LNCAP (cell line): ENCODE data around the gene SLC46A2.

Experiments
- CTCF ChIP-seq: fragments of 450-650 bp; IDR thresholded peaks from 2 replicates; pipeline ENCODE4 v1.5.1; 2017; ENCODE audit warnings: mild to moderate bottlenecking

SLC46A2 gene

DNA sequence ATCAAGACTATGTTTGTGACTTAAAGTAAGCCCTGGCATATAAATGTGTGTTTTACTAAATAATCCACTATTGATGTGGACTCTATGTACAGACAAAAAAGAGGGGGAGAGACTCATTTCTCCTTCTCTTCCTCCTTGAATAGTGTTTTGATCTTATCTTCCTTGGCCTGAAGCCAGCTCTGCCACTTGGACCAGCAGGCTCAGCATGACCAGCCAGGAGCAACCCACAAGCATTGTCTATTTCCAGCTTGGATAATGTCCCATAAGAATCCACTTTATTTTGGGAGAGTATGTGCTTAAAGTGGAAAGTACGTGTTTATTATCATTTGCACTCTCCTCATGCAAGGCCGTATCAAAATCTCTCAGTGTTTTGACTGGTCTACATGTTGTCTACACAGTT, 23.8 kb upstream of the SLC46A2 start:
- no peak for TF ChIP-seq CTCF

DNA sequence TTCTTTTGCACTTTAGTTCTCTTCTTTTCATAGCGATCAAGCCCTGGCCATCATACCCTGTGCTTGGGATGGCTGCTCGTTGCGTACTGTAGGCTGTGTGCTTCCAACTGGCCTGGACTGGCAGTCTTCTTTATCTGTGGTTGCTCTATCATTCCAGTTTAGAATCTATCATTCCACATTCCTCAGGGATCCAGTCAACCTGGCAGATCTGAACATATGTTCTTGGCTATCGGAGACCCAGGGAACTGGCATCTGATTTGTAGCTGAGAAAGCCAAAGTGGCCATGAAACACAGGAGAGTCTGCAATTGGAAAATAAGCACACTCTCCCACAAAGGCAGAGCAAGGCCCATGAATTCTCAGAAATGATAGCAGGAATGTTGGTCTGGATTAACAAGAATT, 22.6 kb upstream of the SLC46A2 start:
- TF ChIP-seq CTCF, result no peak

- no peak for TF ChIP-seq CTCF
These were observed 22.0 kb upstream of the SLC46A2 start for GRCh38 chr9:112912636-112913035.

DNA sequence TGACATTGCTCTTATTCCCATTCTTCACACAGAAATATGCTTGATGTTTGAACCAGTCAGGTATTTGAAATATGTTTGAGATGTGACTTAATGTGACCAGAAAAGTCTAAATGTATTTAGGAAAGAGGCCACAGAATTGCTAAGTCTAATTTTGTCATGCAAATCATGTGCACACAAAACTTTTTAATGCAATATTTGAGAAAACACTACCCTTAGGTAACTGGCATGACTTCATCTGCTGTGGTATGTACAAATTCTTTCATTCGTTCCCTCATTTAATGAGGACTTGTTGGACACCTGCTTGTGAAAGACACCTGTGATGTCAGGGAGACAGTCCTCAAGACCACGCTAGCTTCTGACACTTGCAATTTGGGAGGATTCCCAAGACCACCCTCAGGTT, 21.1 kb upstream of the SLC46A2 start:
- TF ChIP-seq CTCF, result no peak

- TF ChIP-seq CTCF, result no peak
These were observed 14.4 kb upstream of the SLC46A2 start for GRCh38 chr9:112905084-112905483.

DNA sequence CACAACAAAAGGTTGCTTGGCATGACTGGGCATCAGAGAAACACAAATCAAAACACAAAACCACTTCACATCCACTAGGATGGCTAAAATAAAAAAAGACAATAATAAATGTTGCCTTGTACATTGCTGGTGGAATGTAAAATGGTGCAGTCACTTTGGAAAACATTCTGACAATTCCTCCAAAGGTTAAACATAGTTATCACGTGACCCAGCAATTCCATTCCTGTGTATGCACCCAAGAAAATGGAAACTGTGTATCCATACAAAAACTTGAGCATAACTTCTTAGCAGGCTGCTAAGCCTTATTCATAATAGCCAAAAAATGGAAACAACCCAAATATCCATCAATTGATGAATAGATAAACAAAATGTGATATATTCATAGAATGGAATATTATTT, 10.2 kb upstream of the SLC46A2 start:
- no peak for TF ChIP-seq CTCF

DNA sequence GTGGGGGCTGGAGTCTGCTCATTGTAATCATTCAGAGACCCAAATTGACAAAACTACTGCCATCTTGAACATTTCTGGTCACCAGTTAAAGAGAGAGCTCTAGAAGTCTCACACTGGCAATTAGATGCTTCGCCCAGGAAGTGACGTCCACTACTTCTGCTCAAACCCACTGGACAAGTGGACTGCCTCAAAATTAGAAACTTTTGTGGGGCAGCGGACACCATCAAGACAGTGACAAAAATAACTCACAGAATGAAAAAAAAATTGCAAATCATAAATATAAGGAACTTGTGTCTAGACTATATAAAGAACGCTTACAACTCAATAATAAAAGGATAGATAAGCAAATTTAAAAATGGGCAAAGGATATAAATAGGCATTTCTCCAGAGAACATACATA, 9.8 kb upstream of the SLC46A2 start:
- no peak for TF ChIP-seq CTCF

- no peak for TF ChIP-seq CTCF
These were observed 8.2 kb upstream of the SLC46A2 start for GRCh38 chr9:112898872-112899311.
